Stimulated activated CD8-positive, alpha-beta memory T cell treated with anti-CD3 and anti-CD28 coated beads, Interleukin-7, amount 100 ng/mL, for 1 hour (primary cell): Measurements from ENCODE around the gene KIR2DL1.
"Not testable (repeated sequence)": the region's sequence is repeated elsewhere in the genome, so short reads cannot be mapped to it uniquely, and the experiment has no call there.

Source experiments
- DNase-seq, 2 donors: peaks; one replicate each; pipeline ENCODE4 v3.0.0-alpha.2; 2020; ENCODE audit warnings: low read depth in 2 of 2

KIR2DL1 gene

DNA sequence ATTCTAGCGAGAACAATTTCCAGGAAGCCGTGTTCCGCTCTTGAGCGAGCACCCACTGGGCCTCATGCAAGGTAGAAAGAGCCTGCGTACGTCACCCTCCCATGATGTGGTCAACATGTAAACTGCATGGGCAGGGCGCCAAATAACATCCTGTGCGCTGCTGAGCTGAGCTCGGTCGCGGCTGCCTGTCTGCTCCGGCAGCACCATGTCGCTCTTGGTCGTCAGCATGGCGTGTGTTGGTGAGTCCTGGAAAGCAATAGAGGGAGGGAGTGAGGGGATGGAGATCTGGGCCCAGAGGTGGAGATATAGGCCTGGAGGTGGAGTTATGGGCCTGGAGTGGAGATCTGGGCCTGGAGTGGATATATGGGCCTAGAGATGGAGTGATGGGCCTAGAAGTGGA, at the start of gene KIR2DL1:
Gene KIR2DL1 (plus strand): TSS at position 148 of the 400 bp plus-strand sequence. CDS start 58 bp downstream, at position 206.
- DNase-seq: not testable (repeated sequence)

DNA sequence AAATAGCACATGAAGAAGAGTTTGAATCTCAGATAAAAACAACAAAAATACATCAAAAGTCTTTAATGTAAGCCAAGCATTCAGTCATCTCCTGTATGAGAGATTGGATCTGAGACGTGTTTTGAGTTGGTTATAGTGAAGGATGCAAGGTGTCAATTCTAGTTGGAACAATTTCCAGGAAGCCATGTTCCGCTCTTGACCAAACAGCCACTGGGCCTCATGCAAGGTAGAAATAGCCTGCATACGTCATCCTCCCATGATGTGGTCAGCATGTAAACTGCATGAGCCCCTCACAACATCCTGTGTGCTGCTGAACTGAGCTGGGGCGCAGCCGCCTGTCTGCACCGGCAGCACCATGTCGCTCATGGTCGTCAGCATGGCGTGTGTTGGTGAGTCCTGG, 45.5 kb upstream of the KIR2DL1 start, which contains the start of gene KIR3DL3:
Gene KIR3DL3 (plus strand): TSS at position 301 of the 400 bp plus-strand sequence. CDS start 55 bp downstream, at position 356.
- DNase-seq: no peak

DNA sequence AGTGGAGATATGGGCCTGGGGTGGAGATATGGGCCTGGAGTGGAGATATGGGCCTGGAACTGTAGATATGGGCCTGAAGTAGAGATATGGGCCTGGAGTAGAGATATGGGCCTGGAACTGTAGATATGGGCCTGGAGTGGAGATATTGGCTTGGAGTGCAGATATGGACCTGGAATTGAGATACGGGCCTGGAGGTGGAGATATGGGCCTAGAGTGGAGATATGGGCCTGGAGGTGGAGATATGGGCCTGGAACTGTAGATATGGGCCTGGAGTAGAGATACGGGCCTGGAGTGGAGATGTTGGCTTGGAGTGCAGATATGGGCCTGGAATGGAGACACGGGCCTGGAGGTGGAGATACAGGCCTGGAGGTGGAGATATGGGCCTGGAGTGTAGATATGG, 44.9 kb upstream of the KIR2DL1 start:
- DNase-seq: no peak

DNA sequence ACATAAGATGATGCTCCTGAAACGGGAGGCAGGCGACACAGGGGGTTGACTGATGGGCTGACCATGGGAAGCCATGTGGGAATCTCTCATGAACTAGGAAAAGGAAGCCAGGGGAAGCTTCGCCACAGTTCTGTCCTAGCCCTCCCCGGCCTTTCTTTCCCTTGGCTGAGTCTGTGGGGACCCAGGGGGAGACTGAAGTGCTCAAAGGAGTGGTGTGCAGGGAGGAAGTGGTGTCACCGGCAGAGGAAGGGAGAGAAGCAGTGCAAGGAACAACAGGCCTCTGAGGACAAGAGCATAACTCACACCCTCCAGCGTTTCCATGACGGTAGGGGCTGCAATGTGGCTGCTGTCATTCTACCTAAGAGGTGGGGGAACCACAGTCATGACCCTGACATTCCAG, 44.3 kb upstream of the KIR2DL1 start:
- DNase-seq: no peak

DNA sequence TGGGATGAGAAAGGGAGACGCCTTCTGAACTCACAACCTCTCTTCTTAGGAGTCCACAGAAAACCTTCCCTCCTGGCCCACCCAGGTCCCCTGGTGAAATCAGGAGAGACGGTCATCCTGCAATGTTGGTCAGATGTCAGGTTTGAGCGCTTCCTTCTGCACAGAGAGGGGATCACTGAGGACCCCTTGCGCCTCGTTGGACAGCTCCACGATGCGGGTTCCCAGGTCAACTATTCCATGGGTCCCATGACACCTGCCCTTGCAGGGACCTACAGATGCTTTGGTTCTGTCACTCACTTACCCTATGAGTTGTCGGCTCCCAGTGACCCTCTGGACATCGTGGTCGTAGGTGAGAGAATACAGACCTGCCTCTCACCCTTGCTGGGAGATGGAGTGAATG, 42.0 kb upstream of the KIR2DL1 start:
- DNase-seq: no peak

DNA sequence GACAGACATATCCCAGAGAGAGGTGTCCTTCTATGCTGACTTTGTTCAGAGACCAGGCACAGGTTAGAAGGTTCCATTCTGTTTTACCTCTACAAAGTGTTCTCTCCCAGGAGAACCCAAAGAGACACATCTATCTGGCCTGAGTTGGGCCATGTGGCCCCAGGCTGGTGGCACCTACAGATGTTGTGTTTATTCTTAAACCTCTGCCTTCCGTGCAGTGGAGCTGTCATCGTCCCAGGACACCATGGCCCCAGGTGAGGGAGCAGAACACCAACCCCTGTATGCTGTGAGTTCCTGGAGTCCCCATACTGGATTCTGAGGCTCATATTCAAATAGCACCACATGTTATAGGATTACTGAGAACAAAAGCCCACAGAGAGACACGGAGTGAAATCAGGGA, 41.4 kb upstream of the KIR2DL1 start:
- DNase-seq: no peak

DNA sequence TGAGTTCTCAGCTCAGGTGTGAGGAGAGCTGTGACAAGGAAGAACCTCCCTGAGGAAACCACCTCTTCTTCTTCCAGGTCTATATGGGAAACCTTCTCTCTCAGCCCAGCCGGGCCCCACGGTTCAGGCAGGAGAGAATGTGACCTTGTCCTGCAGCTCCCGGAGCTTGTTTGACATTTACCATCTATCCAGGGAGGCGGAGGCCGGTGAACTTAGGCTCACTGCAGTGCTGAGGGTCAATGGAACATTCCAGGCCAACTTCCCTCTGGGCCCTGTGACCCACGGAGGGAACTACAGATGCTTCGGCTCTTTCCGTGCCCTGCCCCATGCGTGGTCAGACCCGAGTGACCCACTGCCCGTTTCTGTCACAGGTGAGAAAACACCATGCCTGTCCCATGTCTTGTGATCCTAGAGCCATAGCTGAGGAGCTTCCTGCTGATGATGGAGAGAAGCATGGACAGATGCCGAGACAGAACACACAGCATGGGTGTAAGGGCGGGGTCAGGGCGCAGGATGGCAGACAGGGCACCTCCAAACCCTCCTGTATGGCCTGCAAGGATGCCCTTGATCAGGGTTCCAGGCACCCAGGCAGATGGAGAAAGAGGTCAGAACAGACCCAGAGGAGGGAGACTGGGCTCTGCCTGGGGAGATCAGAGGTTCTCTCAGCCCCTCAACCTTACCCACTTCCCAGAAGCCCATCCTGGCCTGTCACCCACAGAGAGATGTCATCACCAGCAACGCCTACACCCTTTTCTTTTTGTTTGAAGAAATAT, 40.0 kb upstream of the KIR2DL1 start:
- DNase-seq: no peak

DNA sequence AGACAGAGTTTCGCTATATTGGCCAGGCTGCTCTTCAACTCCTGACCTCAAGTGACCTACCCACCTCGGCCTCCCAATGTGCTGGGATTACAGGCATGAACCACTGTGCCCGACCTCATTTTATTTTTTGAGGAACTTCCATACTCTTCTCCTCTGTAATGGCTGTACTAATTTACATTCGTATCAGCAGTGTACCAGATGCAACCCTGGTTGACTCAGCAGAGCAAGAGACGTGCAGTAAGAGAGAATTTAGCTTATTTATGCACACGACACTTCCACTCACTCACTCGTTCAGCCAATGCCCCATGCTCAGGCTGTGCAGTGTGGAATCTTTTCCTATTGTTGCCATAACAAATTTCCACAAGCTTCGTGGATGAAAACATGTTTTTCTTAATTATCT, 38.4 kb upstream of the KIR2DL1 start:
- no peak for DNase-seq

DNA sequence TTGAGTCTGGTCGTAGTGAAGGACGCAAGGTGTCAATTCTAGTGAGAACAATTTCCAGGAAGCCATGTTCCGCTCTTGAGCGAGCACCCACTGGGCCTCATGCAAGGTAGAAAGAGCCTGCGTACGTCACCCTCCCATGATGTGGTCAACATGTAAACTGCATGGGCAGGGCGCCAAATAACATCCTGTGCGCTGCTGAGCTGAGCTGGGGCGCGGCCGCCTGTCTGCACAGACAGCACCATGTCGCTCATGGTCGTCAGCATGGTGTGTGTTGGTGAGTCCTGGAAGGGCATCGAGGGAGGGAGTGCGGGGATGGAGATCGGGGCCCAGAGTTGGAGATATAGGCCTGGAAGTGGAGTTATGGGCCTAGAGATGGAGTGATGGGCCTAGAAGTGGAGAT, 31.3 kb upstream of the KIR2DL1 start, which contains the start of gene KIR2DL3:
Gene KIR2DL3 (plus strand): TSS at position 208 of the 400 bp plus-strand sequence. CDS start 33 bp downstream, at position 241.
- not testable (repeated sequence) for DNase-seq

DNA sequence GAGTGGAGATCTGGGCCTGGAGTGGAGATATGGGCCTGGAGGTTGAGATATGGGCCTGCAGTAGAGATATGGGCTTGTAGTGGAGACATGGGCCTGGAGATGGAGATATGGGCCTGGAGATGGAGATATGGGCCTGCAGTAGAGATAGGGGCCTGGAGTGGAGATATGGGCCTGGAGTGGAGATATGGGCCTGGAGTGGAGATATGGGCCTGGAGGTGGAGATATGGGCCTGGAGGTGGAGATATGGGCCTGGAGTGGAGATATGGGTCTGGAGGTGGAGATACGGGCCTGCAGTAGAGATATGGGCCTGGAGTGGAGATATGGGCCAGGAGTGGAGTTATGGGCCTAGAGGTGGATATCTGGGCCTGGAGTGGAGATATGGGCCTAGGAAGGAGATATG, 30.9 kb upstream of the KIR2DL1 start:
- DNase-seq: no peak

DNA sequence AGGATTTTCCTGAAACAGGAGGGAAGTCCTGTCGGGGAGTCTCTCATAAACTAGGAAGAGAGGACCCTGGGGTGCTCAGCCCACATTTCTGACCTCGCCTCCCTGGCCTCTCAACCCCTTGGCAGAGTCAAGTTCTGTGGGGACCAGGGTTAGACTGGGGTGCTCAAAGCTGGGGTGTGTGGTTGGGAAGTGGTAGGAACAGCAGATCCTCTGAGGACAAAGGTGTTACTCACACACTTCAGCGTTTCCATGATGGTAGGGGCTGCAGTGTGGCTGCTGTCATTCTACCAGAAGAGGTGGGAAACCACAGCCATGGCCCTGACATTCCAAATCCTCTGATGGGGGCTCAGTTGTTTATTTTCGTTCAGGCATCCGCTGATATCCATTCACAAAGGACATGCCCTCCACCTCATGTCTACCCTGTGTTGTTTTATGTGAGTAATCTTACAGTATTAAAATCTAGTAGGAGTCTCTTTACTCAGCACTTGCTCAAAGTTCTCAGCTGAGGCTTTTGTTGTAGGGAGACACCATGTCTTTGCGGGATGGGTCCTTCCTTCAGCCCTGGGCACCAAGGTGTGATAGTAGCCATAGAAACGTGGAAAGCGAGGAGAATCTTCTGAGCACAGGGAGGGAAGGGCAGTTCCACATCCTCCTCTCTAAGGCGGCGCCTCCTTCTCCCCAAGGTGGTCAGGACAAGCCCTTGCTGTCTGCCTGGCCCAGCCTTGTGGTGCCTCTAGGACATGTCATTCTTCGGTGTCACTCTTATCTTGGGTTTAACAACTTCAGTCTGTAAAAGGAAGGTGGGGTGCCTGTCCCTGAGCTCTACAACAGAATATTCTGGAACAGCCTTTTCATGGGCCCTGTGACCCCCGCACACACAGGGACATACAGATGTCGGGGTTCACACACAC, 29.8 kb upstream of the KIR2DL1 start:
- DNase-seq: no peak

DNA sequence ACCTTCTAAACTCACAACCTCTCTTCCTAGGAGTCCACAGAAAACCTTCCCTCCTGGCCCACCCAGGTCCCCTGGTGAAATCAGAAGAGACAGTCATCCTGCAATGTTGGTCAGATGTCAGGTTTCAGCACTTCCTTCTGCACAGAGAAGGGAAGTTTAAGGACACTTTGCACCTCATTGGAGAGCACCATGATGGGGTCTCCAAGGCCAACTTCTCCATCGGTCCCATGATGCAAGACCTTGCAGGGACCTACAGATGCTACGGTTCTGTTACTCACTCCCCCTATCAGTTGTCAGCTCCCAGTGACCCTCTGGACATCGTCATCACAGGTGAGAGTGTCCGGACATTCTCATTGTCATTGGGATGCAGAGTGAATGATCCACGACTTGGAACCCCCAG, 27.6 kb upstream of the KIR2DL1 start:
- not testable (repeated sequence) for DNase-seq

DNA sequence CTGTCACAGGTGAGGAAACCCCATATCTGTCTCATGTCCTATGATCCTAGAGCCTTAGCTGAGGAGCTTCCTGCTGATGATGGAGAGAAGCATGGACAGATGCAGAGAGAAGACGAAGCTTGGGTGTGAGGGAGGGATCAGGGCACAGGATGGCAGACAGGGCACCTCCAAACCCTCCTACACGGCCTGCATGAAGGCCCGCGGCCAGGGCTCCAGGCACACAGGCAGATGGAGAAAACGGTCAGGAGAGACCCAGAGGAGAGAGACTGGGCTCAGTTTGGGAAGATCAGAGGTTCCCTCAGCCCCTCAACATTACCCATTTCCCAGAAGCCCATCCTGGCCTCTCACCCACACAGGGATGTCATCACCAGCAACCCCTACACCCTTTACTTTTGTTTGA, 25.5 kb upstream of the KIR2DL1 start:
- not testable (repeated sequence) for DNase-seq

DNA sequence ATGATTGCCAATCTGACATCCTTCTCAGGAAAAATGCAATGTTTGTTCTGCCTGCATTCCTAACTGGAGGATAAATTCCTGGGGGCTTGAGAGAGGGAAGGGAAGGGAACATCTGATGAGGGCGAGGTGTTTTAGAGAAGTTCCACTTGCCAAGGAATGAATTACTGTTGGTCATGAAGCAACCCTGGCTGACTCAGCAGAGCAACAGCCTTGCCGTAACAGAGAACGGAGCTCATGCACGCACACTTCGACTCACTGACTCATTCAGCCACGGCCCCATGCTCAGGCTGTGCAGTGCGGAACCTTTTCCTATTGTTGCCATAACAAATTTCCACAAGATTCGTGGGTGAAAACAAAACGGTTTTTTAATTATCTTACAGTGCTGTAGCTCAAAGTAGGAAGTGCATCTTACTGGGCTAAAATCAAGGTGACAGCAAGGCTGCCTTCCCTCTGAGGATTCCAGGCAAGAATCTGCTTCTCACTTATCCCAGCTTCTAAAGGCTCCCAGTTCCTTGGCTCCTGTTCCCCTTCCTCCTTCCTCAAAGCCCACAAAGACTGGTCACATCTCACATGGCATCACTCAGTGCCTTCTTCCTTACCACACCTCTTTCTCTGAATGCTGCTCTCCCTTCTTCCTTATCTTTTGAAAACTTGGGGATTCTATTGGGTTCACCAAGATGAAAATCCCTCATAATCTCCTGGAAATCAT, 21.8 kb upstream of the KIR2DL1 start:
- DNase-seq: not testable (repeated sequence)

DNA sequence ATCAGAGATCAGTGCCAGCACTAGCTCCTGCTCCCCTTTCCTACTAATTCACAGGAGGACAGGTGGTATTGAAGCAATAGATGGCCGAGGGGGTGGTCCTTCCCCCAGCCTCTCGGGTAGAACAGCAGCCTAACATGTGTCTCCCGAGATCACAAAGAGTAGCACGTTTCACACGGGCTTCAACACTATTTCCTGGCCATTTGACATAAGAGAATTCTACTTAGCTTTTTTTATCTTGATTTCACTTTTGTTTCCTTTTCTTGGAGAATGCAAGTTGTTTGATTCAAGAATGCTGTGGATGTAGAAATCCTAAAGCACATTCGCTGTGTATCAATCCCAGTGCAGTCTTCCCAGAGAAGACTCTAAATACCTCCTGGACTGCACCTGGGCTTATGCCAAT, 19.3 kb upstream of the KIR2DL1 start:
- not testable (repeated sequence) for DNase-seq

DNA sequence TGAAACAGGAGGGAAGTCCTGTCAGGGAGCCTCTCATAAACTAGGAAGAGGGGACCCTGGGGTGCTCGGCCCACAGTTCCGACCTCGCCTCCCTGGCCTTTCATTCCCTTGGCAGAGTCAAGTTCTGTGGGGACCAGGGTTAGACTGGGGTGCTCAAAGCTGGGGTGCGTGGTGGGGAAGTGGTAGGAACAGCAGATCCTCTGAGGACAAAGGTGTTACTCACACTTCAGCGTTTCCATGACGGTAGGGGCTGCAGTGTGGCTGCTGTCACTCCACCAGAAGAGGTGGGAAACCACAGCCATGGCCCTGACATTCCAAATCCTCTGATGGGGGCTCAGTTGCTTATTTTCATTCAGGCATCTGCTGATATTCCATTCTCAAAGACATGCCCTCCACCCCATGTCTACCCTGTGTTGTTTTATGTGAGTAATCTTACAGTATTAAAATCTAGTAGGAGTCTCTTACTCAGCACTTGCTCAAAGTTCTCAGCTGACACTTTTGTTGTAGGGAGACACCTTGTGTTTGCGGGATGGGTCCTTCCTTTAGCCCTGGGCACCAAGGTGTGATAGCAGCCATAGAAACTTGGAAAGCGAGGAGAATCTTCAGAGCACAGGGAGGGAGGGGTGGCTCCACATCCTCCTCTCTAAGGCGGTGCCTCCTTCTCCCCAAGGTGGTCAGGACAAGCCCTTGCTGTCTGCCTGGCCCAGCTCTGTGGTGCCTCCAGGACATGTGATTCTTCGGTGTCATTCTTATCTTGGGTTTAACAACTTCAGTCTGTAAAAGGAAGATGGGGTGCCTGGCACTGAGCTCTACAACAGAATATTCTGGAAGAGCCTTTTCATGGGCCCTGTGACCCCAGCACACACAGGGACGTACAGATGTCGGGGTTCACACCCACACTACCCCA, 13.1 kb upstream of the KIR2DL1 start:
- not testable (repeated sequence) for DNase-seq

DNA sequence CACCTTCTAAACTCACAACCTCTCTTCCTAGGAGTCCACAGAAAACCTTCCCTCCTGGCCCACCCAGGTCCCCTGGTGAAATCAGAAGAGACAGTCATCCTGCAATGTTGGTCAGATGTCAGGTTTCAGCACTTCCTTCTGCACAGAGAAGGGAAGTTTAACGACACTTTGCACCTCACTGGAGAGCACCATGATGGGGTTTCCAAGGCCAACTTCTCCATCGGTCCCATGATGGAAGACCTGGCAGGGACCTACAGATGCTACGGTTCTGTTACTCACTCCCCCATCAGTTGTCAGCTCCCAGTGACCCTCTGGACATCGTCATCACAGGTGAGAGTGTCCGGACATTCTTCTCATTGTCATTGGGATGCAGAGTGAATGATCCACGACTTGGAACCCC, 11.0 kb upstream of the KIR2DL1 start:
- not testable (repeated sequence) for DNase-seq

DNA sequence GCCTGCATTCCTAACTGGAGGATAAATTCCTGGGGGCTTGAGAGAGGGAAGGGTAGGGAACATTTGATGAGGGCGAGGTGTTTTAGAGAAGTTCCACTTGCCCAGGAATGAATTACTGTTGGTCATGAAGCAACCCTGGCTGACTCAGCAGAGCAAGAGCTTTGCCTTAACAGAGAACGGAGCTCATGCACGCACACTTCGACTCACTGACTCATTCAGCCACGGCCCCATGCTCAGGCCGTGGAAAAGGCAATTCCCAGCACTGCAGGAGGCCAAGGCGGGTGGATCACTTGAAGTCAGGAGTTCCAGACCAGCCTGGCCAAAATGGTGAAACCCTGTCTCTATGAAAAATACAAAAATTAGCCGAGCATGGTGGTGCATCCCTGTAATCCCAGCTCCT, 5.4 kb upstream of the KIR2DL1 start:
- DNase-seq: not testable (repeated sequence)

DNA sequence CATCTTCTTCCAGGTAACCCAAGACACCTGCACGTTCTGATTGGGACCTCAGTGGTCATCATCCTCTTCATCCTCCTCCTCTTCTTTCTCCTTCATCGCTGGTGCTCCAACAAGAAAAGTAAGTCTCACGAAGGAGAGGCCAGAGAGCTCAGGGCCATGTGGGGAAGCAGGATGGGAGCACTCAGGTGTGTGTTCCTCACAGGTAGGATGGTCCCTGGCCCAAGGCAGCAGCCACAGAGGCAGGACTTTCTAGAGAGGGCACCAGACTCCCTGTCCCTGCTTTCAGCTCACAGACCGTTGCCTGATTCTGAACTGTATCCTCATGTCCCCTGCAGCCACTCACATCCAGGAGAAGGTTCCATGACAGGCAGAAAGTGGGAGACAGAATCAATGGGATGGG, 3.1 kb upstream of the KIR2DL1 start:
- not testable (repeated sequence) for DNase-seq

DNA sequence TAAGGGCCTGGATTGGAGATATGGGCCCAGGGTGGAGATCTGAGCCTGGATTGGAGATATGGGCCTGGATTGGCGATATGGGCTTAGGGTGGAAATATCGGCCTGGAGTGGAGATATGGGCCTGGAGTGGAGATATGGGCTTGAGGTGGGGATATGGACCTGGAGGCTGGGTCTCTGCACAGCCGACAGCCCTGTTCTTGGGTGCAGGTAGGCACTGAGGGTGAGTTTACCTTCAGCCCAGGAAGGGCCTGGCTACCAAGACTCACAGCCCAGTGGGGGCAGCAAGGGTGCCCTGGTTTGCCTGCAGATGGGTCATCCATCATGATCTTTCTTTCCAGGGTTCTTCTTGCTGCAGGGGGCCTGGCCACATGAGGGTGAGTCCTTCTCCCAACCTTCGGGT, 918 bp downstream of the KIR2DL1 start:
- not testable (repeated sequence) for DNase-seq
